Measurements from ENCODE around the gene PRKCH. TPM values are rescaled to one million over a fixed set of nuclear protein-coding genes. Genes with fewer than 3 reads are reported as not detected.

Gene PRKCH
- total and polyA plus RNA-seq, 12 donors: 8.3 to 25.1 (median 17.7) TPM

DNA sequence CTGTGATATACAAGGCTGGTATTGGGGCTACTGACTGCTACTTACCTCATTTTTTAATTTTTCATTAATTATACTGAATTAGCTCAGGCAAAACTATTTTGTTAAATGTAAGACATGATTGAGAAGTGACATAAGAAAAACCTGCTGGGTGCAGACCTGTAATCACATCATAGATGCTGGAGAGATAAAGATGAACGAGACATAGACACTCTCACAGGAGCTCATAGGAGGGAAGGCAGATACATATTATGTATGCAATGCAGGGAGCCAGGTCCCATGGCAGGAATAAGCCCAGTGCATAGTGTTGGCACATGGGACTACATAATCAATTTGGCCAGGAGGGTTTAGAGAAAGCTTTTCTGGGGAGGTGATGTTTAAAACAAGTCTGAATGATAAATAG lies 74.9 kb downstream of the PRKCH start:
- H3K27me3 ChIP-seq: no peaks in the 10 kb centered on the region
- no peaks in the 10 kb centered on the region for H3K36me3 ChIP-seq
- no peaks in the 10 kb centered on the region for H3K9me3 ChIP-seq
- H3K27ac ChIP-seq: no peak overlapping the region
- 65 to 71% methylated on average over 1 of the region's 1 CpG for WGBS, 2 donors
- H3K4me1 ChIP-seq: peaks cover 0 to 44% (median 6%) of the 10 kb centered on the region in 9 donors
- intact Hi-C loops (cut with DNase I): no loop called here
- DNase-seq (no peak), ATAC-seq (no peak)
- TF ChIP-seq, protein P1, sequence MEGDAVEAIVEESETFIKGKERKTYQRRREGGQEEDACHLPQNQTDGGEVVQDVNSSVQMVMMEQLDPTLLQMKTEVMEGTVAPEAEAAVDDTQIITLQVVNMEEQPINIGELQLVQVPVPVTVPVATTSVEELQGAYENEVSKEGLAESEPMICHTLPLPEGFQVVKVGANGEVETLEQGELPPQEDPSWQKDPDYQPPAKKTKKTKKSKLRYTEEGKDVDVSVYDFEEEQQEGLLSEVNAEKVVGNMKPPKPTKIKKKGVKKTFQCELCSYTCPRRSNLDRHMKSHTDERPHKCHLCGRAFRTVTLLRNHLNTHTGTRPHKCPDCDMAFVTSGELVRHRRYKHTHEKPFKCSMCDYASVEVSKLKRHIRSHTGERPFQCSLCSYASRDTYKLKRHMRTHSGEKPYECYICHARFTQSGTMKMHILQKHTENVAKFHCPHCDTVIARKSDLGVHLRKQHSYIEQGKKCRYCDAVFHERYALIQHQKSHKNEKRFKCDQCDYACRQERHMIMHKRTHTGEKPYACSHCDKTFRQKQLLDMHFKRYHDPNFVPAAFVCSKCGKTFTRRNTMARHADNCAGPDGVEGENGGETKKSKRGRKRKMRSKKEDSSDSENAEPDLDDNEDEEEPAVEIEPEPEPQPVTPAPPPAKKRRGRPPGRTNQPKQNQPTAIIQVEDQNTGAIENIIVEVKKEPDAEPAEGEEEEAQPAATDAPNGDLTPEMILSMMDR (IDR thresholded peaks at IDR 0.05): no peak
- H3K4me3 ChIP-seq: no peak overlapping the region

DNA sequence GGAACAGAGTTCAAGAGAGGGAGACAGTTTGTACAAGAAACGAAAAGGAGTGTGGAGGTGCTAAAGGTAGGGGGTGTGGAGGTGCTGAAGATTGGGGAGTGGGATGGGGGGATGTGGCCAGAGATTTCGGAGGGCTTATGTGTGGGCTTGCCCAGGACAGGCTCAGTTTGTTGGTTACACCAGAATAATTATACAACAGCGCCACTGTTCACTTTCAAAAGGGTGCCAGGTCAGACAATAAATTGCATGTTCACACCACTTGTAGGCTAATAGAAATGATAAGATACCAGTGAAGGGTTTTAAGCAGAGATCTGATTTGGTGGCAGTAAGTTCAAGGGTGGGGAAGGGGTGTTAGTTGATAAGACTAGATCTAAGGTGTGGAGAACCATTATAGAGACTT lies 75.3 kb downstream of the PRKCH start:
- H3K4me1 ChIP-seq: peaks cover 0 to 40% (median 6%) of the 10 kb centered on the region in 9 donors
- H3K36me3 ChIP-seq: no peaks in the 10 kb centered on the region
- H3K4me3 ChIP-seq: no peak overlapping the region
- H3K27me3 ChIP-seq: no peaks in the 10 kb centered on the region
- WGBS, 2 donors: 87 to 90% methylated on average over 3 of the region's 3 CpGs
- H3K9me3 ChIP-seq: no peaks in the 10 kb centered on the region
- DNase-seq (no peak), ATAC-seq (no peak)
- TF ChIP-seq, protein P1 (IDR thresholded peaks at IDR 0.05): no peak
- intact Hi-C loops (cut with DNase I): no loop called here
- H3K27ac ChIP-seq: no peak overlapping the region

DNA sequence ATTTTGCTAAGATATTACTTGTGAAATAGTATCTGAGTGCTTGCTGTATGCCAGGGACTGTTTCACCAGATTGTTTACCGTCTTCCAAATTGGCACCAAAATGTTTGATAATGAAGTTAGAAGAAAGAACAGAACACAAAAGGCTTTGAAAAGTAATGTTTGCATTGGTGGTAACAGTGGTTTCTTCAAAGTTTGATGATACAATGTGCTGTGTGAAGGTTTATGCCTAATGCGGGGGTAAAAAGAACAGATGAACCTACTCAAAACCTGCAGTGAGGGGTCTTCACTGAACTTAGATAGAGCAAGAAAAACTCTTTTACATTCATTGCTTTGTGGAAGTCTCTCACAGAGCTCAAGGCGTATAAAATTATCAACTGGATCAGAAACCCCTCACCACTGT lies 76.2 kb downstream of the PRKCH start:
- H3K36me3 ChIP-seq: no peaks in the 10 kb centered on the region
- TF ChIP-seq, protein P1 (IDR thresholded peaks at IDR 0.05): no peak
- DNase-seq (no peak), ATAC-seq (no peak)
- no peak overlapping the region for H3K27ac ChIP-seq
- 88 to 90% methylated on average over 3 of the region's 3 CpGs for WGBS, 2 donors
- intact Hi-C loops (cut with DNase I): no loop called here
- H3K4me3 ChIP-seq: no peak overlapping the region
- no peaks in the 10 kb centered on the region for H3K9me3 ChIP-seq
- H3K27me3 ChIP-seq: no peaks in the 10 kb centered on the region
- H3K4me1 ChIP-seq: peaks cover 0 to 30% (median 6%) of the 10 kb centered on the region in 9 donors

DNA sequence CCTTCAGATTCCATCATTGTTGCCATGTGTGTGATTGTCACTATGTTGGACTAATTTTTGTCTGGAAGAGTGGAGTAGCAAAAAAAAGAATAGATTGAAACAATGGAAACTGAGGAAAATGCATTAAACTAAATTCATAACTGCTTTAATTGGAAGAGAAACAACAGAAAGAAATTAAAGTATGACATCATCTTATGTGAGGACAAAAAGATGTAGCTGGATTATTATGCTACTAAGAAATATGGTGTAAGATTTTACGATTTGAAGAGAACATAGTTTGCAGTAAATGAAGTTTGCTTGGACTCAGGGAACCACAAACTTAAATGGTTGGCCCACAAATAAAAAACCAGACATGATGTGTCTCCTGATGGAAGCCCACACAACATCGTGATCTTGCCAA lies 76.8 kb downstream of the PRKCH start:
- ATAC-seq: no peak
- Histone ChIP-seq H3K4me1 (peaks cover 0 to 29% (median 6%) of the 10 kb centered on the region in 9 donors), H3K27me3 (no peaks in the 10 kb centered on the region), H3K27ac (no peak overlapping the region), H3K4me3 (no peak overlapping the region), H3K36me3 (no peaks in the 10 kb centered on the region), H3K9me3 (no peaks in the 10 kb centered on the region)
- WGBS, 2 donors: 85 to 93% methylated on average over 2 of the region's 2 CpGs
- TF ChIP-seq, protein P1 (IDR thresholded peaks at IDR 0.05): no peak
- DNase-seq: no peak
- intact Hi-C loops (cut with DNase I): no loop called here

Measured in heart right ventricle (tissue), 16 donors.